ENCODE measurements around the gene TIMM17A. TPM values are rescaled to one million over a fixed set of nuclear protein-coding genes. Genes with fewer than 3 reads are reported as not detected.

The TIMM17A gene
- total and polyA plus RNA-seq, 2 of the 4 experiments (the other 2 are of a cell fraction): 80.4 to 87.3 TPM

- Histone ChIP-seq H2BK5ac (ENCODE audit: low read depth, low read length, poor library complexity, severe bottlenecking) (no peak overlapping the region), H4K20me1 (ENCODE audit: insufficient read depth, low read length) (no peaks in the 10 kb centered on the region), H3K27ac (ENCODE audit: insufficient read depth, low read length) (no peak overlapping the region), H3K9me3 (ENCODE audit: control insufficient read depth, insufficient read depth, low read length) (no peaks in the 10 kb centered on the region), H3K23ac (ENCODE audit: low read depth, low read length) (no peak overlapping the region), H2BK20ac (ENCODE audit: low read depth, low read length) (no peak overlapping the region), H2BK120ac (ENCODE audit: low read depth, low read length) (no peak overlapping the region), H3K9ac (ENCODE audit: low read depth, low read length) (no peak overlapping the region), H4K8ac (ENCODE audit: low read depth in 2 of 2, low read length in 2 of 2) (no peak overlapping the region), H3K4ac (ENCODE audit: low read depth, low read length) (no peak overlapping the region), H3K79me1 (ENCODE audit: low read depth in 1 of 2, low read length in 2 of 2) (no peaks in the 10 kb centered on the region), H2AK5ac (ENCODE audit: low read depth, low read length) (no peak overlapping the region), H3K18ac (ENCODE audit: low read depth, low read length) (no peak overlapping the region), H2AFZ (replicated peaks; ENCODE audit: low read length, poor library complexity) (no peak overlapping the region), H4K91ac (ENCODE audit: insufficient read depth, low read depth, low read length) (no peak overlapping the region), H3K4me1 (ENCODE audit: control insufficient read depth, insufficient read depth, low read length) (no peaks in the 10 kb centered on the region; the same call in 1 of the 2 replicates), H3K4me3 (ENCODE audit: insufficient read depth, low read depth, low read length) (no peak overlapping the region), H3K36me3 (ENCODE audit: control insufficient read depth, insufficient read depth, low read length) (peaks cover 49% of the 10 kb centered on the region), H3K9me1 (ENCODE audit: insufficient read depth, low read length) (no peaks in the 10 kb centered on the region; the same call in 1 of the 2 replicates), H2AK9ac (replicated peaks; ENCODE audit: low read depth, low read length, poor library complexity) (no peak overlapping the region), H3K4me2 (ENCODE audit: low read depth, low read length) (no peak overlapping the region), H3K56ac (ENCODE audit: extremely low read depth, insufficient read depth, low read length) (no peak overlapping the region), H4K5ac (ENCODE audit: low read depth, low read length) (no peak overlapping the region), H3K27me3 (ENCODE audit: control insufficient read depth, insufficient read depth, low read length) (no peaks in the 10 kb centered on the region), H3K14ac (replicated peaks; ENCODE audit: low read depth, low read length) (no peak overlapping the region), H2BK15ac (ENCODE audit: low read depth, low read length) (no peak overlapping the region)
- DNase-seq (no peak), ATAC-seq (ENCODE audit: low read depth) (no peak)
- POLR2A ChIA-PET (ENCODE audit: unreplicated experiment): no interaction called here
- in situ Hi-C loops (cut with MboI; ENCODE audit: low sequenced_read_pairs): no loop called here
- intact Hi-C loops (cut with micrococcal nuclease): loop anchor here (5.0 kb wide), 1 partner anchor 133 kb away; no protein-coding TSS in a partner anchor
- TF ChIP-seq MXI1 (IDR thresholded peaks at IDR 0.05; ENCODE audit: borderline replicate concordance, low read depth, low read length): no peak
- TF ChIP-seq CEBPB (IDR thresholded peaks at IDR 0.05; ENCODE audit: low read depth, low read length): no peak
- no peak for TF ChIP-seq FOS (IDR thresholded peaks at IDR 0.05; ENCODE audit: low read depth, low read length)
- no peak for TF ChIP-seq POLR2A (IDR thresholded peaks at IDR 0.05; ENCODE audit: low read depth, low read length)
- no peak for TF ChIP-seq RCOR1 (IDR thresholded peaks at IDR 0.05; ENCODE audit: insufficient replicate concordance, low read length)
- TF ChIP-seq MAFK (IDR thresholded peaks at IDR 0.05; ENCODE audit: low read depth, low read length): no peak
- no peak for TF ChIP-seq SMC3 (IDR thresholded peaks at IDR 0.05; ENCODE audit: low read depth, low read length)
- TF ChIP-seq NFE2L2 (IDR thresholded peaks at IDR 0.05; ENCODE audit: low read depth, low read length): no peak
- no peak for TF ChIP-seq RAD21 (IDR thresholded peaks at IDR 0.05; ENCODE audit: low read length)
- no peak for TF ChIP-seq ELK1 (IDR thresholded peaks at IDR 0.05; ENCODE audit: borderline replicate concordance, low read depth, low read length)
- no peak for TF ChIP-seq CTCF (conservative IDR thresholded peaks at IDR 0.05; ENCODE audit: low read depth, low read length)
- no peak for TF ChIP-seq USF2 (IDR thresholded peaks at IDR 0.05; ENCODE audit: low read depth, low read length)
- TF ChIP-seq CHD1 (IDR thresholded peaks at IDR 0.05; ENCODE audit: low read depth, low read length): no peak
- no peak for TF ChIP-seq BHLHE40 (IDR thresholded peaks at IDR 0.05; ENCODE audit: low read depth, low read length)
- no peak for TF ChIP-seq RFX5 (IDR thresholded peaks at IDR 0.05; ENCODE audit: low read depth, low read length)
- TF ChIP-seq MAZ (IDR thresholded peaks at IDR 0.05; ENCODE audit: borderline replicate concordance, low read depth, low read length): no peak
- 100% methylated on average over 1 of the region's 9 CpGs; no CpG with 5 or more reads in 1 of the 2 experiments for WGBS, 2 experiments (ENCODE audit: extremely low coverage in 2 of 2, insufficient read length in 1 of 2)
- CTCF ChIA-PET: interaction anchor here (0.6 to 0.7 kb wide), 2 partner anchors 108 to 121 kb away, joined by 3 to 5 read pairs; no protein-coding TSS in a partner anchor
- dilution Hi-C loops (cut with HindIII; ENCODE audit: low sequenced_read_pairs, unreplicated experiment): no loop called here
- no TSS peak for BruUV-seq (replicated peaks)
Observed at GRCh38 chr1:202004711-202005110, 49.4 kb downstream of the TIMM17A start.

Measured in IMR-90 (cell line).